ENCODE measurements around the gene LRRC37A2.
"Not testable (repeated sequence)": the region's sequence is repeated elsewhere in the genome, so short reads cannot be mapped to it uniquely, and the experiment has no call there.

DNA sequence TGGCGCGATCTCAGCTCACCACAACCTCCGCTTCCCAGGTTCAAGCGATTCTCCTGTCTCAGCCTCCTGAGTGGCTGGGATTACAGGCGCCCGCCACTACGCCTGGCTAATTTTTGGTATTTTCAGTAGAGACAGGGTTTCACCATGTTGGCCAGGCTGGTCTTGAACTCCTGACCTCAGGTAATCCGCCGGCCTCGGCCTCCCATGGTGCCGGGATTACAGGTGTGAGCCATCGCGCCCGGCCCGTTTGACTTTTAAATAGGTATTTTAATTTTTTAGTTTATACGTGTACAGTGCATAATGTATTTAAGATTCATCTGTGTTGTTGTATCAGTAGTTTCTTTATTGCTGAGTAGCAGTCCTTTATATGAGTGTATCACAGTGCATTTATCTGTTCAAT is 20.2 kb upstream of the LRRC37A2 start:
- not testable (repeated sequence) for TF ChIP-seq REST (IDR thresholded peaks at IDR 0.05; ENCODE audit: borderline replicate concordance); EP300 (conservative IDR thresholded peaks at IDR 0.05; ENCODE audit: poor library complexity, severe bottlenecking); SMC3 (conservative IDR thresholded peaks at IDR 0.05; ENCODE audit: poor library complexity)

All from neural cell (in vitro differentiated cells).